K562 (cell line): ENCODE results near the gene TSPAN1. TPM values are rescaled to one million over a fixed set of nuclear protein-coding genes. Genes with fewer than 3 reads are reported as not detected.

Experiments
- ATAC-seq: fragments of 200-7000 bp; cut with Tn5 transposase; 3 replicates; pipeline ENCODE4 v1.9.1; 2020; ENCODE audit warnings: moderate library complexity
- BruUV-seq: library from RNA; stranded (reverse); fragments of 400-500 nt; replicated peaks from 2 replicates; lab custom pipeline; 2021; lab: Mats Ljungman, UMichigan
- CTCF ChIA-PET: fragments of 300-600 bp; formaldehyde crosslinking; extraction: SDS; loops from one replicate; lab custom pipeline; 2021; ENCODE audit warnings: low intra/inter-chr PET ratio; lab: Yijun Ruan, JAX
- POLR2A ChIA-PET: fragments of 300-600, 350-650 bp; sonication (Branson Sonifier 250); formaldehyde crosslinking; extraction: SDS; loops from one replicate; lab custom pipeline; 2021; ENCODE audit warnings: antibody characterized with exemption, inconsistent platforms; lab: Yijun Ruan, JAX
- DNase-seq, 4 experiments: peaks; one replicate each; pipeline versions ENCODE4 v3.0.0 to v3.0.0-alpha.2; 2011 to 2018; ENCODE audit warnings: low spot score in 3 of 4, mixed read lengths in 3 of 4; ENCODE audit errors: extremely low read depth in 1 of 4
- FAIRE-seq: peaks from 2 replicates; lab custom pipeline; 2011; peaks lifted over from hg19 to GRCh38; lab: Jason Lieb, UNC
- H2AFZ ChIP-seq: 2 replicates; pipeline ENCODE4 v1.6.0; 2011; ENCODE audit warnings: low read depth, low read length, control low read depth, inconsistent platforms
- H3K27ac ChIP-seq: fragments of 200-600 bp; 3 replicates; pipeline ENCODE4 v1.8.0; 2011; ENCODE audit warnings: low read depth, mild to moderate bottlenecking, control low read depth, inconsistent platforms, low read length, moderate library complexity, mixed read lengths; ENCODE audit errors: extremely low read depth
- H3K27me3 ChIP-seq, 2 experiments: fragments of 300-600 bp in 1 of 2; 2 replicates in 1 of 2; 3 replicates in 1 of 2; pipeline versions ENCODE4 v1.6.0 to v1.8.0; 2011; ENCODE audit warnings: inconsistent platforms in 2 of 2, low read length in 2 of 2, mild to moderate bottlenecking in 1 of 2, mixed read lengths in 1 of 2, moderate library complexity in 1 of 2; ENCODE audit not compliant: control insufficient read depth in 2 of 2, insufficient read depth in 2 of 2
- H3K36me3 ChIP-seq: fragments of 300-600 bp; 3 replicates; pipeline ENCODE4 v1.8.0; 2011; ENCODE audit warnings: mild to moderate bottlenecking, low read length, inconsistent platforms; ENCODE audit not compliant: control insufficient read depth, insufficient read depth
- H3K4me1 ChIP-seq, 2 experiments: fragments of 200-600 bp in 1 of 2; replicated peaks in 1 of 2; 2 replicates in 1 of 2; 3 replicates in 1 of 2; pipeline versions ENCODE4 v1.5.1 to v1.8.0; 2011; ENCODE audit warnings: inconsistent platforms in 2 of 2, low read length in 2 of 2, mild to moderate bottlenecking in 1 of 2, mixed read lengths in 1 of 2, moderate library complexity in 1 of 2; ENCODE audit not compliant: control insufficient read depth in 2 of 2, insufficient read depth in 2 of 2
- H3K4me2 ChIP-seq: 2 replicates; pipeline ENCODE4 v1.6.1; 2011; ENCODE audit warnings: low read length, control low read depth, inconsistent platforms, mixed read lengths; ENCODE audit not compliant: insufficient read depth
- H3K4me3 ChIP-seq: fragments of 200-600 bp; sonication (generic), shearing (Covaris generic); 2 replicates; pipeline ENCODE4 v1.5.1; 2016; ENCODE audit warnings: control low read depth, inconsistent platforms
- H3K79me2 ChIP-seq: fragments of 200-600 bp; 3 replicates; pipeline ENCODE4 v1.8.0; 2011; ENCODE audit warnings: low read length, inconsistent platforms; ENCODE audit not compliant: control insufficient read depth, insufficient read depth
- H3K9ac ChIP-seq, 2 experiments: 2 replicates each; pipeline versions ENCODE4 v1.6.0 to v1.6.1; 2011; ENCODE audit warnings: low read depth in 2 of 2, low read length in 2 of 2, control low read depth in 1 of 2, inconsistent platforms in 1 of 2, mild to moderate bottlenecking in 1 of 2, mixed read lengths in 1 of 2; ENCODE audit not compliant: insufficient read depth in 1 of 2
- H3K9me1 ChIP-seq: one replicate; pipeline ENCODE4 v1.6.0; 2011; ENCODE audit warnings: inconsistent platforms, mild to moderate bottlenecking, low read length, moderate library complexity; ENCODE audit not compliant: control insufficient read depth, insufficient read depth
- H3K9me3 ChIP-seq: replicated peaks from 2 replicates; pipeline ENCODE4 v1.5.1; 2011; ENCODE audit warnings: low read depth, low read length, inconsistent platforms; ENCODE audit not compliant: control insufficient read depth, insufficient read depth
- H4K20me1 ChIP-seq: replicated peaks from 2 replicates; pipeline ENCODE4 v1.6.1; 2011; ENCODE audit warnings: low read length, inconsistent platforms, mixed read lengths; ENCODE audit not compliant: control insufficient read depth, insufficient read depth
- CBFA2T3 ChIP-seq: fragments of 450-650 bp; IDR thresholded peaks from 2 replicates; pipeline ENCODE4 v1.6.1; 2017
- ESRRA ChIP-seq: fragments of 450-650 bp; IDR thresholded peaks from 2 replicates; pipeline ENCODE4 v1.6.1; 2014; ENCODE audit warnings: low read depth, mild to moderate bottlenecking, moderate library complexity, borderline replicate concordance
- GABPB1 ChIP-seq: sonication (generic); formaldehyde crosslinking; IDR thresholded peaks from 2 replicates; pipeline ENCODE4 v1.8.0; 2022; ENCODE audit warnings: mild to moderate bottlenecking, missing genetic modification reagents
- HEY1 ChIP-seq: fragments of 250-450 bp; sonication (Bioruptor Pico); IDR thresholded peaks from 2 replicates; pipeline ENCODE4 v1.5.0; 2020; ENCODE audit warnings: mild to moderate bottlenecking, moderate library complexity, borderline replicate concordance
- JUN ChIP-seq, 2 experiments: sonication (generic) in 1 of 2; formaldehyde crosslinking in 1 of 2; IDR thresholded peaks; 2 replicates each; pipeline versions ENCODE4 v1.6.1 to v1.8.0; 2012 to 2022; ENCODE audit warnings: borderline replicate concordance in 2 of 2, mild to moderate bottlenecking in 2 of 2, improper control_type of control experiment in 1 of 2, low read depth in 1 of 2, low read length in 1 of 2, missing genetic modification reagents in 1 of 2
- L3MBTL2 ChIP-seq: fragments of 450-650 bp; IDR thresholded peaks from 2 replicates; pipeline ENCODE4 v1.6.1; 2016; ENCODE audit warnings: mild to moderate bottlenecking, moderate library complexity
- MTA1 ChIP-seq: fragments of 450-650 bp; IDR thresholded peaks from 2 replicates; pipeline ENCODE4 v1.6.1; 2017; ENCODE audit warnings: borderline replicate concordance
- PRMT5 ChIP-seq: sonication (generic); formaldehyde crosslinking; IDR thresholded peaks from 2 replicates; pipeline ENCODE4 v1.5.0; 2020; ENCODE audit warnings: missing genetic modification reagents
- RAD51 ChIP-seq: fragments of 450-650 bp; IDR thresholded peaks from 2 replicates; pipeline ENCODE4 v1.7.1; 2016; ENCODE audit warnings: low read depth, mild to moderate bottlenecking, borderline replicate concordance
- SIN3A ChIP-seq, 2 experiments: fragments of 150-350 bp in 1 of 2; IDR thresholded peaks; 2 replicates each; pipeline ENCODE4 v1.6.1; 2011 to 2016; ENCODE audit warnings: borderline replicate concordance in 2 of 2, low read depth in 2 of 2, low read length in 2 of 2, mild to moderate bottlenecking in 2 of 2, moderate library complexity in 2 of 2; ENCODE audit not compliant: control insufficient read depth in 1 of 2
- ZBTB8A ChIP-seq: fragments of 450-650 bp; IDR thresholded peaks from 2 replicates; pipeline ENCODE4 v1.6.1; 2018; ENCODE audit warnings: mild to moderate bottlenecking, moderate library complexity; ENCODE audit not compliant: partially characterized antibody
- ZNF695 ChIP-seq: fragments of 450-650 bp; formaldehyde crosslinking; IDR thresholded peaks from 2 replicates; pipeline ENCODE4 v1.4.0; 2020; ENCODE audit warnings: mild to moderate bottlenecking, moderate library complexity
- WGBS: fragments of 100-300 bp; shearing (Covaris generic); methylation state at CpG from one replicate; pipeline ENCODE4 v1.1.6; 2016; ENCODE audit warnings: low coverage, mixed read lengths; ENCODE audit not compliant: insufficient coverage; ENCODE audit errors: missing lambda C conversion rate; 5-methylcytosine and 5-hydroxymethylcytosine counted together
- in situ Hi-C: fragments of 300-500 bp; cut with MboI; formaldehyde crosslinking; loops from 4 replicates; pipeline ENCODE4 v1.15.0; 2018; ENCODE audit warnings: inconsistent platforms, mixed read lengths
- intact Hi-C: fragments of 100-400 bp; cut with micrococcal nuclease; formaldehyde crosslinking; loops from 2 replicates; pipeline ENCODE4 v1.14.2; 2022
- polyA plus RNA-seq, 8 experiments: library from polyadenylated mRNA; depleted of rRNA in 4 of 8; stranded (reverse) in 5 of 8; unstranded in 3 of 8; fragments of >200 nt; fragmentation: Nextera tagmentation in 2 of 8; fragmentation: Illumina TruSeq in 1 of 8; extraction: Ambion mirVana in 2 of 8; extraction: Trizol in 1 of 8; gene quantifications; 2 replicates each; pipeline versions ENCODE4 v1.2.1 to v1.2.3, GENCODE V29; 2011 to 2014; ENCODE audit warnings: inconsistent platforms in 1 of 8, missing spikeins in 1 of 8
- total RNA-seq, 7 experiments: library from RNA; depleted of rRNA in 6 of 7; stranded (reverse); fragments of >200 nt in 6 of 7; fragmentation: Illumina TruSeq in 2 of 7; extraction: Trizol in 2 of 7; gene quantifications; 2 replicates each; pipeline versions ENCODE4 v1.2.1 to v1.2.3, GENCODE V29; 2011 to 2021; ENCODE audit warnings: low replicate concordance in 1 of 7
- TF ChIP-seq, protein P1 (sequence below): fragments of 450-650 bp; formaldehyde crosslinking; IDR thresholded peaks from 2 replicates; pipeline ENCODE4 v1.4.0; 2020; ENCODE audit warnings: mild to moderate bottlenecking, moderate library complexity
- TF ChIP-seq, protein P2 (sequence below): fragments of 250-450 bp; sonication (Bioruptor Pico); IDR thresholded peaks from 2 replicates; pipeline ENCODE4 v1.4.0; 2020
- TF ChIP-seq, protein P3 (sequence below): sonication (generic); formaldehyde crosslinking; IDR thresholded peaks from 2 replicates; pipeline ENCODE4 v1.5.0; 2020; ENCODE audit warnings: missing genetic modification reagents

Gene TSPAN1
- total and polyA plus RNA-seq, 9 of the 15 experiments (the other 6 are each of a cell fraction or from before 2014, with no cell fraction given) = 0.58 TPM; not detected in 8

DNA sequence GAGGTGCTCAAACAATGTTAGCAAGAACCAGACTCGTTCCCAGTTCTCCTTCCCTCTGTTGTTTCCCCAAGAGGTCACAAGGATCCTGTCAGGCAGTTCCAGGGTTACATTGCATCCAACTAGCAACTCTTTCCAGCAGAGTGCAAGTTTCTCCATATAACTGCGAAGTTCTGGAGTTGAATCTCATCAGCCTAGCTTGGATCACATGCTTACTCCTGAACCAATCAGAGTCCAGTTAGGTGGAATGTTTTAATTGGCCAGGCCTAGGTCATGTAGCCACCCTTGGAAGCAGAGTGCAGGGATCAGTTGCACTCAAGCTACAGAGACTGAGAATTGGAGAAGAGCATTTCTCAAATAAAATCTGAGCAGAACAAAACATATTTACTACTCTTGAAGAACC, 26.6 kb upstream of the TSPAN1 start:
- Histone ChIP-seq H3K4me2 (no peak overlapping the region), H3K9me3 (no peaks in the 10 kb centered on the region), H3K9ac (no peak overlapping the region), H3K36me3 (no peaks in the 10 kb centered on the region), H3K27me3 (no peaks in the 10 kb centered on the region), H3K4me1 (peaks cover 0 to 9% of the 10 kb centered on the region in 2 experiments; a peak in 3 of 5 replicates), H4K20me1 (no peaks in the 10 kb centered on the region), H3K27ac (no peak overlapping the region; the same call in 2 of the 3 replicates), H3K79me2 (no peaks in the 10 kb centered on the region), H3K9me1 (no peaks in the 10 kb centered on the region), H2AFZ (peak overlapping the region; percentile 88), H3K4me3 (no peak overlapping the region)
- WGBS = 17% methylated on average over 2 of the region's 2 CpGs
- ATAC-seq (peak; percentile 94), FAIRE-seq (peak; percentile 74), DNase-seq (peak in 2 of 4 experiments; percentile 54 to 70)
- intact Hi-C loops = no loop called here
- no TSS peak for BruUV-seq
- CTCF ChIA-PET = no interaction called here
- POLR2A ChIA-PET = interaction anchor here (0.7 to 2.0 kb wide), 8 partner anchors 8 to 17 kb away, joined by 3 to 8 read pairs (median 3); partner anchors contain the start of gene PIK3R3
- in situ Hi-C loops = no loop called here
- TF ChIP-seq GABPB1 (CRISPR knock-in tag) = no peak
- no peak for TF ChIP-seq ZBTB8A
- TF ChIP-seq ESRRA = no peak; the same call in 1 of the 2 replicates
- TF ChIP-seq MTA1 = no peak
- TF ChIP-seq, protein P1, sequence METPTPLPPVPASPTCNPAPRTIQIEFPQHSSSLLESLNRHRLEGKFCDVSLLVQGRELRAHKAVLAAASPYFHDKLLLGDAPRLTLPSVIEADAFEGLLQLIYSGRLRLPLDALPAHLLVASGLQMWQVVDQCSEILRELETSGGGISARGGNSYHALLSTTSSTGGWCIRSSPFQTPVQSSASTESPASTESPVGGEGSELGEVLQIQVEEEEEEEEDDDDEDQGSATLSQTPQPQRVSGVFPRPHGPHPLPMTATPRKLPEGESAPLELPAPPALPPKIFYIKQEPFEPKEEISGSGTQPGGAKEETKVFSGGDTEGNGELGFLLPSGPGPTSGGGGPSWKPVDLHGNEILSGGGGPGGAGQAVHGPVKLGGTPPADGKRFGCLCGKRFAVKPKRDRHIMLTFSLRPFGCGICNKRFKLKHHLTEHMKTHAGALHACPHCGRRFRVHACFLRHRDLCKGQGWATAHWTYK (CRISPR knock-in tag) = no peak
- TF ChIP-seq HEY1 (CRISPR knock-in tag) = no peak
- TF ChIP-seq, protein P2, sequence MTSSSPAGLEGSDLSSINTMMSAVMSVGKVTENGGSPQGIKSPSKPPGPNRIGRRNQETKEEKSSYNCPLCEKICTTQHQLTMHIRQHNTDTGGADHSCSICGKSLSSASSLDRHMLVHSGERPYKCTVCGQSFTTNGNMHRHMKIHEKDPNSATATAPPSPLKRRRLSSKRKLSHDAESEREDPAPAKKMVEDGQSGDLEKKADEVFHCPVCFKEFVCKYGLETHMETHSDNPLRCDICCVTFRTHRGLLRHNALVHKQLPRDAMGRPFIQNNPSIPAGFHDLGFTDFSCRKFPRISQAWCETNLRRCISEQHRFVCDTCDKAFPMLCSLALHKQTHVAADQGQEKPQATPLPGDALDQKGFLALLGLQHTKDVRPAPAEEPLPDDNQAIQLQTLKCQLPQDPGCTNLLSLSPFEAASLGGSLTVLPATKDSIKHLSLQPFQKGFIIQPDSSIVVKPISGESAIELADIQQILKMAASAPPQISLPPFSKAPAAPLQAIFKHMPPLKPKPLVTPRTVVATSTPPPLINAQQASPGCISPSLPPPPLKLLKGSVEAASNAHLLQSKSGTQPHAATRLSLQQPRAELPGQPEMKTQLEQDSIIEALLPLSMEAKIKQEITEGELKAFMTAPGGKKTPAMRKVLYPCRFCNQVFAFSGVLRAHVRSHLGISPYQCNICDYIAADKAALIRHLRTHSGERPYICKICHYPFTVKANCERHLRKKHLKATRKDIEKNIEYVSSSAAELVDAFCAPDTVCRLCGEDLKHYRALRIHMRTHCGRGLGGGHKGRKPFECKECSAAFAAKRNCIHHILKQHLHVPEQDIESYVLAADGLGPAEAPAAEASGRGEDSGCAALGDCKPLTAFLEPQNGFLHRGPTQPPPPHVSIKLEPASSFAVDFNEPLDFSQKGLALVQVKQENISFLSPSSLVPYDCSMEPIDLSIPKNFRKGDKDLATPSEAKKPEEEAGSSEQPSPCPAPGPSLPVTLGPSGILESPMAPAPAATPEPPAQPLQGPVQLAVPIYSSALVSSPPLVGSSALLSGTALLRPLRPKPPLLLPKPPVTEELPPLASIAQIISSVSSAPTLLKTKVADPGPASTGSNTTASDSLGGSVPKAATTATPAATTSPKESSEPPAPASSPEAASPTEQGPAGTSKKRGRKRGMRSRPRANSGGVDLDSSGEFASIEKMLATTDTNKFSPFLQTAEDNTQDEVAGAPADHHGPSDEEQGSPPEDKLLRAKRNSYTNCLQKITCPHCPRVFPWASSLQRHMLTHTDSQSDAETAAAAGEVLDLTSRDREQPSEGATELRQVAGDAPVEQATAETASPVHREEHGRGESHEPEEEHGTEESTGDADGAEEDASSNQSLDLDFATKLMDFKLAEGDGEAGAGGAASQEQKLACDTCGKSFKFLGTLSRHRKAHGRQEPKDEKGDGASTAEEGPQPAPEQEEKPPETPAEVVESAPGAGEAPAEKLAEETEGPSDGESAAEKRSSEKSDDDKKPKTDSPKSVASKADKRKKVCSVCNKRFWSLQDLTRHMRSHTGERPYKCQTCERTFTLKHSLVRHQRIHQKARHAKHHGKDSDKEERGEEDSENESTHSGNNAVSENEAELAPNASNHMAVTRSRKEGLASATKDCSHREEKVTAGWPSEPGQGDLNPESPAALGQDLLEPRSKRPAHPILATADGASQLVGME (CRISPR knock-in tag) = no peak
- TF ChIP-seq JUN (IDR thresholded peaks at IDR 0.05; ENCODE audit: borderline replicate concordance, low read depth, low read length) = no peak
- no peak for TF ChIP-seq JUN (CRISPR knock-in tag; IDR thresholded peaks at IDR 0.05; ENCODE audit: borderline replicate concordance)
- TF ChIP-seq ZNF695 (CRISPR knock-in tag) = no peak
- peak; percentile 76 for TF ChIP-seq RAD51
- TF ChIP-seq, protein P3, sequence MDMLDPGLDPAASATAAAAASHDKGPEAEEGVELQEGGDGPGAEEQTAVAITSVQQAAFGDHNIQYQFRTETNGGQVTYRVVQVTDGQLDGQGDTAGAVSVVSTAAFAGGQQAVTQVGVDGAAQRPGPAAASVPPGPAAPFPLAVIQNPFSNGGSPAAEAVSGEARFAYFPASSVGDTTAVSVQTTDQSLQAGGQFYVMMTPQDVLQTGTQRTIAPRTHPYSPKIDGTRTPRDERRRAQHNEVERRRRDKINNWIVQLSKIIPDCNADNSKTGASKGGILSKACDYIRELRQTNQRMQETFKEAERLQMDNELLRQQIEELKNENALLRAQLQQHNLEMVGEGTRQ (CRISPR knock-in tag) = peak; percentile 78
- TF ChIP-seq CBFA2T3 = no peak
- TF ChIP-seq L3MBTL2 = peak; percentile 83
- TF ChIP-seq SIN3A (IDR thresholded peaks at IDR 0.05; ENCODE audit: borderline replicate concordance in 2 of 2, control insufficient read depth in 1 of 2, low read depth in 2 of 2, low read length in 2 of 2) = no peak
- TF ChIP-seq PRMT5 (CRISPR knock-in tag) = no peak
